Body of pancreas (tissue), 4 donors: Measurements from ENCODE around the gene SLC37A1. TPM values are rescaled to one million over a fixed set of nuclear protein-coding genes. Genes with fewer than 3 reads are reported as not detected.

ENCODE experiments used
- ATAC-seq: fragments of 150-250 bp; one replicate; pipeline ENCODE4 v1.9.1; 2016
- DNase-seq, 4 donors: peaks; one replicate each; pipeline ENCODE4 v3.0.0-alpha.2; 2019
- H3K27ac ChIP-seq, 4 donors: fragments of 200-600 bp; sonication (generic); 1 replicate in 3 of 4; 2 replicates in 1 of 4; pipeline versions ENCODE4 v1.5.1 to v1.6.1; 2016 to 2019; ENCODE audit warnings: mild to moderate bottlenecking in 1 of 4, mixed read lengths in 1 of 4, moderate library complexity in 1 of 4
- H3K27me3 ChIP-seq, 2 donors: fragments of 200-600 bp; sonication (generic); one replicate each; pipeline ENCODE4 v1.6.0; 2016; ENCODE audit warnings: mild to moderate bottlenecking in 1 of 2
- H3K36me3 ChIP-seq, 2 donors: fragments of 200-600 bp; sonication (generic); replicated peaks in 1 of 2; 2 replicates each; pipeline ENCODE4 v1.5.1; 2016; ENCODE audit warnings: low read depth in 2 of 2; ENCODE audit not compliant: insufficient read depth in 1 of 2
- H3K4me1 ChIP-seq: fragments of 200-600 bp; sonication (generic); one replicate; pipeline ENCODE4 v1.6.0; 2016
- H3K4me3 ChIP-seq, 2 donors: fragments of 200-600 bp; sonication (generic); 1 replicate in 1 of 2; 2 replicates in 1 of 2; pipeline ENCODE4 v1.5.1; 2016 to 2019
- H3K9me3 ChIP-seq, 3 donors: fragments of 200-600 bp; sonication (generic); 1 replicate in 2 of 3; 2 replicates in 1 of 3; pipeline ENCODE4 v1.5.1; 2016
- POLR2A ChIP-seq, 3 donors: fragments of 450-650 bp; IDR thresholded peaks; one replicate each; pipeline ENCODE4 v1.6.1; 2016; ENCODE audit warnings: antibody characterized with exemption in 3 of 3, mild to moderate bottlenecking in 2 of 3
- WGBS, 2 donors: methylation state at CpG; one replicate each; pipeline ENCODE4 v1.1.5; 2017; 5-methylcytosine and 5-hydroxymethylcytosine counted together
- intact Hi-C: fragments of 100-400 bp; cut with DNase I; formaldehyde crosslinking; loops from one replicate; pipeline ENCODE4 v1.15.1; 2023
- total RNA-seq, 2 donors: library from RNA; depleted of rRNA; stranded (reverse); fragments of >200 nt; gene quantifications; one replicate each; pipeline ENCODE4 v1.1.0, GENCODE V29; 2016
- TF ChIP-seq, protein P1 (sequence below), 7 experiments: fragments of 450-650 bp in 4 of 7; fragments of 200-600 bp in 3 of 7; sonication (generic) in 3 of 7; IDR thresholded peaks; one replicate each; pipeline ENCODE4 v1.5.1; 2016 to 2019; ENCODE audit warnings: antibody characterized with exemption in 7 of 7

Gene SLC37A1
- total RNA-seq, 2 donors from 2014 or later: 6.3 to 16.3 TPM

DNA sequence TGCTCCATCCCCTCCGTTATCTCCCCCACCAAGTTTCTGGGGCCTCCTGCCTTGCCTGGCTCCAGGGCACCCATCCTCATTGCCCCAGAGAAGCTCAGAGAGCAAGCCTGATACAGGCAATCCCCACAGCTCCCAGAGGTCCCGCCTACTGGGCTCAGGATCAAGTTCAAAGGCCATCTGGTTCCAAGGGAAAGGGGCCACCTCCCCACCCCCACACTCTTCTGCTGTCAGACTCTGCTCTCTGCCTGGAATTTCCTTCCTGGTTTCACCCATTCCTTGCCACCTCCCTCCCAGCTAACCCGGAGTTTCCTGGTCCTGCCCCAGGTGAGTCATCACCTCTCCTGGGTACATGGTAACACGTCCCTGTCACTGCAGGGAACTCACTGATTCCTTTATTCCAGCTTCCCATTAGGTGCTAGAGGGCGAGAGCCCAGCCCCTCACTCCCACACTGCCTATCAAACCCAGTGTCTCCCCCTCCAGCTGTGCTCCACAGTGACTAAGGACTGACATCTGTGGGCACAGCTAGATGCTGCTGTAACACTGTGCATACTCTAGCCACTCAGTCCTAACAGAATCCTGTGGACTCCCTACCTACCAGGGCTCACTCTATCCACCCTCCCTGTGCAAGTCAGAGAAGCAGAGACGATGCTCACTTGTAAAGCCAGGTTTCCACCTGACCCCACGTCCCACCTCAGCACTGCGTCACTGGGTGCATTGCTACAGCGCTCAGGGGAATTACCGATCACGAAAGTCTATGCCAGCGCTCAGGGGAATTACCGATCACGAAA lies 39.4 kb upstream of the SLC37A1 start:
- DNase-seq (peak; percentile 69 to 90 (median 79)), ATAC-seq (peak; percentile 95)
- H3K4me1 ChIP-seq: peaks cover 21% of the 10 kb centered on the region
- intact Hi-C loops: no loop called here
- WGBS, 2 donors: 66 to 71% methylated on average over 14 of the region's 14 CpGs
- no peaks in the 10 kb centered on the region for H3K36me3 ChIP-seq
- H3K27me3 ChIP-seq: no peaks in the 10 kb centered on the region
- TF ChIP-seq, protein P1, sequence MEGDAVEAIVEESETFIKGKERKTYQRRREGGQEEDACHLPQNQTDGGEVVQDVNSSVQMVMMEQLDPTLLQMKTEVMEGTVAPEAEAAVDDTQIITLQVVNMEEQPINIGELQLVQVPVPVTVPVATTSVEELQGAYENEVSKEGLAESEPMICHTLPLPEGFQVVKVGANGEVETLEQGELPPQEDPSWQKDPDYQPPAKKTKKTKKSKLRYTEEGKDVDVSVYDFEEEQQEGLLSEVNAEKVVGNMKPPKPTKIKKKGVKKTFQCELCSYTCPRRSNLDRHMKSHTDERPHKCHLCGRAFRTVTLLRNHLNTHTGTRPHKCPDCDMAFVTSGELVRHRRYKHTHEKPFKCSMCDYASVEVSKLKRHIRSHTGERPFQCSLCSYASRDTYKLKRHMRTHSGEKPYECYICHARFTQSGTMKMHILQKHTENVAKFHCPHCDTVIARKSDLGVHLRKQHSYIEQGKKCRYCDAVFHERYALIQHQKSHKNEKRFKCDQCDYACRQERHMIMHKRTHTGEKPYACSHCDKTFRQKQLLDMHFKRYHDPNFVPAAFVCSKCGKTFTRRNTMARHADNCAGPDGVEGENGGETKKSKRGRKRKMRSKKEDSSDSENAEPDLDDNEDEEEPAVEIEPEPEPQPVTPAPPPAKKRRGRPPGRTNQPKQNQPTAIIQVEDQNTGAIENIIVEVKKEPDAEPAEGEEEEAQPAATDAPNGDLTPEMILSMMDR (IDR thresholded peaks at IDR 0.05): no peak
- TF ChIP-seq POLR2A (IDR thresholded peaks at IDR 0.05): peak in 2 of 3 donors; percentile 18 to 19
- no peaks in the 10 kb centered on the region for H3K9me3 ChIP-seq
- H3K4me3 ChIP-seq: no peak overlapping the region
- peak overlapping the region; percentile 40 to 84 (median 72) for H3K27ac ChIP-seq

DNA sequence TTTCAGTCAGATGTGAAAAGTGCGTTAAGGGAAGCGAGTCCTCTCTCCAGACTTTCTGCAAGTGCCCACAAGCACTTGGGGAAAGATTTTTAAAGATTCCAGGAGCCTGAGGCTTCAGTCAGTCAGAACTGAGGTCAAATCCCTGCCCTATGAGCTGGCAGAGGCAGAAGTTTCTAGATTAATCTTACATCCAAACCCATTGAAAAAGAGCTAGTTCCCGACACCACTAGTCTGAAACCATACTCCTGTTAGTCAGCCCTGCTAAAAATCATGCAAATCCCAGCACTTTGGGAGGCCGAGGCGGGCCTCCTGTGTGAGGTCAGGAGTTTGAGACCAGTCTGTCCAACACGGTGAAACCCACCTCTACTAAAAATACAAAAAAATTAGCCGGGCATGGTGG lies 38.6 kb upstream of the SLC37A1 start:
- TF ChIP-seq, protein P1 (IDR thresholded peaks at IDR 0.05): no peak
- TF ChIP-seq POLR2A (IDR thresholded peaks at IDR 0.05): no peak
- Histone ChIP-seq H3K27ac (peak overlapping the region in 3 of 4 donors; percentile 65 to 84 (median 78)), H3K4me3 (no peak overlapping the region), H3K27me3 (no peaks in the 10 kb centered on the region), H3K36me3 (no peaks in the 10 kb centered on the region), H3K4me1 (peaks cover 21% of the 10 kb centered on the region), H3K9me3 (no peaks in the 10 kb centered on the region)
- intact Hi-C loops: no loop called here
- 88 to 89% methylated on average over 4 to 7 of the region's 7 CpGs for WGBS, 2 donors
- ATAC-seq (no peak), DNase-seq (no peak)

- TF ChIP-seq, protein P1 (IDR thresholded peaks at IDR 0.05): no peak
- TF ChIP-seq POLR2A (IDR thresholded peaks at IDR 0.05): no peak
- 82 to 85% methylated on average over 5 to 18 of the region's 18 CpGs for WGBS, 2 donors
- ATAC-seq (no peak), DNase-seq (no peak)
- Histone ChIP-seq H3K4me1 (peaks cover 21% of the 10 kb centered on the region), H3K36me3 (no peaks in the 10 kb centered on the region), H3K9me3 (no peaks in the 10 kb centered on the region), H3K27ac (no peak overlapping the region), H3K4me3 (no peak overlapping the region), H3K27me3 (no peaks in the 10 kb centered on the region)
- intact Hi-C loops: no loop called here
These were observed 37.9 kb upstream of the SLC37A1 start for GRCh38 chr21:42475526-42476387.

DNA sequence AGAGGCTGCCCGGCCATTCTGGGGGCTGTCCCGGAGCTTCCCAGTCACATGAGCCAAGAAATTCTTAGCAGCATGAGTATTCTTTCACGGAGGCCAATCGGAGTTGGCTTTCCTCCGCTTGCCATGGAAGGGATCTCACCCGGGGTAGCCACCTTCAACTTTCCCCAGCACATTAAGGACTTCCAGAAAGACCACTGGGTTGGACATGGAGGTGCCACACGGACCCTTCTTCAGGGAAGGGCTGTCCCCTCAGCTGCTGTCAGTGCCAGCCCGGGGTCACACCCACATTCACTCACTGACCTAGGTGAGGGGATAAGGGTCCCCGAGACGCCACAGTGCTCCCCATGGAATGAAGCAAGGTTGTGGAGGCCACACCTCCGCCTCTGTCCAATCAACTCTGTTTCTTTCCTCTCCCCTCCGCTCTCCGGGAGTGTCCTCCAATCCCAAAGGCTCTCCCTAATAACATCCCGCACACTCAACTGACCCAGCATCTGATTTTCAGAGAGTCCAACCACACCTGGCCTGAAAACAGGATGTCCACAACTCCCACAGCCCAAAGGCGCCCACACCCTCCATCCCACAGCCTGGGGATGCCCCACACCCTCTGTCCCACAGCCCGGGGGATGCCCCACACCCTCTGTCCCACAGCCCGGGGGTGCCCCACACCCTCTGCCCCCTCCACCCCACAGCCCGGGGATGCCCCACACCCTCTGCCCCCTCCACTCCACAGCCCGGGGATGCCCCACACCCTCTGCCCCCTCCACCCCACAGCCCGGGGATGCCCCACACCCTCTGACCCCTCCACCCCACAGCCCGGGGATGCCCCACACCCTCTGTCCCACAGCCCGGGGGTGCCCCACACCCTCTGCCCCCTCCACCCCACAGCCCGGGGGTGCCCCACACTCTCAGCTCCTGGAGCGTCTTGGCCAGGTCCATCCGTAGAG lies 37.0 kb upstream of the SLC37A1 start:
- intact Hi-C loops: no loop called here
- H3K27me3 ChIP-seq: no peaks in the 10 kb centered on the region
- whole genome bisulfite sequencing, 2 donors: 89 to 90% methylated on average over 16 to 21 of the region's 25 CpGs
- no peaks in the 10 kb centered on the region for H3K9me3 ChIP-seq
- H3K4me3 ChIP-seq: no peak overlapping the region
- DNase-seq (no peak), ATAC-seq (no peak)
- H3K27ac ChIP-seq: no peak overlapping the region
- no peaks in the 10 kb centered on the region for H3K36me3 ChIP-seq
- peaks cover 21% of the 10 kb centered on the region for H3K4me1 ChIP-seq
- TF ChIP-seq, protein P1 (IDR thresholded peaks at IDR 0.05): no peak
- TF ChIP-seq POLR2A (IDR thresholded peaks at IDR 0.05): no peak
